GM12864 (cell line): ENCODE data around the gene SFR1.

Source experiments
- DNase-seq: peaks from one replicate; pipeline ENCODE4 v3.0.0-alpha.2; 2011; ENCODE audit warnings: low read depth
- H3K4me3 ChIP-seq: 2 replicates; pipeline ENCODE4 v1.5.1; 2011; ENCODE audit warnings: mild to moderate bottlenecking, low read depth, low read length, control low read depth
- CTCF ChIP-seq: IDR thresholded peaks from 2 replicates; pipeline ENCODE4 v1.5.1; 2011; ENCODE audit warnings: low read depth, mild to moderate bottlenecking, moderate library complexity, low read length, control low read depth, inconsistent platforms; ENCODE audit errors: missing control alignments

The SFR1 gene

GRCh38 chr10:104104418-104104817 lies 17.6 kb upstream of the SFR1 start:
- no peak for TF ChIP-seq CTCF
- no peak for DNase-seq

GRCh38 chr10:104104926-104105325 lies 17.0 kb upstream of the SFR1 start:
- DNase-seq: no peak
- H3K4me3 ChIP-seq: no peak overlapping the region

More at GRCh38 chr10:104104418-104104817, 17.6 kb upstream of the SFR1 start:
- H3K4me3 ChIP-seq: no peak overlapping the region

GRCh38 chr10:104109908-104110662 lies 11.9 kb upstream of the SFR1 start:
- no peak for DNase-seq
- H3K4me3 ChIP-seq: no peak overlapping the region
- TF ChIP-seq CTCF: no peak

More at GRCh38 chr10:104104926-104105325, 17.0 kb upstream of the SFR1 start:
- no peak for TF ChIP-seq CTCF

- no peak for TF ChIP-seq CTCF
- H3K4me3 ChIP-seq: no peak overlapping the region
- DNase-seq: no peak
These were observed 8.5 kb upstream of the SFR1 start for GRCh38 chr10:104113376-104113956.

GRCh38 chr10:104117839-104118323 lies 4.1 kb upstream of the SFR1 start:
- H3K4me3 ChIP-seq: no peak overlapping the region
- no peak for DNase-seq
- no peak for TF ChIP-seq CTCF

- no peak overlapping the region for H3K4me3 ChIP-seq
- DNase-seq: no peak
- TF ChIP-seq CTCF: no peak
These were observed 2.0 kb upstream of the SFR1 start for GRCh38 chr10:104119996-104120395.

GRCh38 chr10:104120512-104120902 lies 1.5 kb upstream of the SFR1 start:
- no peak for TF ChIP-seq CTCF
- DNase-seq: no peak
- peak overlapping the region; percentile 58 for H3K4me3 ChIP-seq
